Keratinocyte (primary cell): ENCODE results near the gene SH3RF2.

Source experiments
- CTCF ChIP-seq, 3 experiments: IDR thresholded peaks in 1 of 3; conservative IDR thresholded peaks in 1 of 3; optimal IDR thresholded peaks in 1 of 3; 2 replicates in 2 of 3; 3 replicates in 1 of 3; pipeline versions ENCODE3 to v1.5.1; 2011; ENCODE audit warnings: low read length in 3 of 3, mild to moderate bottlenecking in 3 of 3, moderate library complexity in 2 of 3, control low read depth in 1 of 3, inconsistent platforms in 1 of 3; ENCODE audit not compliant: insufficient read depth in 2 of 3; ENCODE audit errors: extremely low read depth in 1 of 3
- EZH2 ChIP-seq: IDR thresholded peaks from one replicate; pipeline ENCODE4 v1.6.1; 2012; ENCODE audit warnings: inconsistent platforms, mild to moderate bottlenecking, low read length, moderate library complexity

GRCh38 chr5:146043722-146044121, 107.3 kb downstream of the SH3RF2 start:
- no peak for TF ChIP-seq CTCF (optimal IDR thresholded peaks at IDR 0.05 in 1 of 3, IDR thresholded peaks at IDR 0.05 in 1 of 3, conservative IDR thresholded peaks at IDR 0.05 in 1 of 3; ENCODE audit: extremely low read depth in 1 of 3, insufficient read depth in 2 of 3, low read length in 3 of 3)
- TF ChIP-seq EZH2, result no peak
